Activated T-helper 2 cell treated with anti-CD3 and anti-CD28 coated beads, Interferon-gamma antibody, Interleukin-2, Interleukin-4, amounts not matched to agents 10 μg/mL and 5 μg/mL and 100 μg/mL, durations not matched to agents 14 hours and 24 hours and 36 hours (primary cell): ENCODE measurements around the gene LYAR. TPM values are rescaled to one million over a fixed set of nuclear protein-coding genes. Genes with fewer than 3 reads are reported as not detected.
A peak's percentile ranks its signal among the peaks of the same experiment; 100 is the strongest.
"Not testable (repeated sequence)": the region's sequence is repeated elsewhere in the genome, so short reads cannot be mapped to it uniquely, and the experiment has no call there.

Experiments
- DNase-seq: peaks from one replicate; pipeline ENCODE4 v3.0.0; 2021; ENCODE audit warnings: low spot score
- H3K27ac Mint-ChIP-seq: one replicate; pipeline ENCODE4 v1.8.0; 2021; ENCODE audit warnings: mixed read lengths
- H3K27me3 Mint-ChIP-seq: one replicate; pipeline ENCODE4 v1.8.0; 2021; ENCODE audit warnings: low read depth, mixed read lengths
- H3K36me3 Mint-ChIP-seq: one replicate; pipeline ENCODE4 v1.8.0; 2021; ENCODE audit warnings: low read depth, mixed read lengths
- H3K4me1 Mint-ChIP-seq: one replicate; pipeline ENCODE4 v1.8.0; 2021; ENCODE audit warnings: low read depth, mixed read lengths
- H3K4me3 Mint-ChIP-seq: one replicate; pipeline ENCODE4 v1.8.0; 2021; ENCODE audit warnings: low read depth, mild to moderate bottlenecking, moderate library complexity, mixed read lengths
- H3K9me3 Mint-ChIP-seq: one replicate; pipeline ENCODE4 v1.8.0; 2021; ENCODE audit warnings: mixed read lengths
- intact Hi-C: fragments of 100-400 bp; cut with micrococcal nuclease; formaldehyde crosslinking; loops from one replicate; pipeline ENCODE4 v1.15.1; 2023
- total RNA-seq: library from RNA; stranded (reverse); gene quantifications from 2 replicates; pipeline ENCODE4 v1.2.3, GENCODE V29; 2022

The LYAR gene
- total RNA-seq, 1 donor from 2014 or later = 61.6 TPM

GRCh38 chr4:4270529-4270928 lies 19.4 kb downstream of the LYAR start:
- peaks cover 7% of the 10 kb centered on the region for H3K4me1 Mint-ChIP-seq
- H3K27me3 Mint-ChIP-seq = no peaks in the 10 kb centered on the region
- no peak for DNase-seq
- no peak overlapping the region for H3K4me3 Mint-ChIP-seq
- H3K27ac Mint-ChIP-seq = peak overlapping the region; percentile 28
- intact Hi-C loops = no loop called here
- no peaks in the 10 kb centered on the region for H3K9me3 Mint-ChIP-seq
- H3K36me3 Mint-ChIP-seq = peaks cover 55% of the 10 kb centered on the region

GRCh38 chr4:4269856-4270255 lies 20.1 kb downstream of the LYAR start:
- Mint-ChIP-seq H3K4me1 (peaks cover 7% of the 10 kb centered on the region), H3K4me3 (no peak overlapping the region), H3K27ac (no peak overlapping the region), H3K9me3 (no peaks in the 10 kb centered on the region), H3K27me3 (no peaks in the 10 kb centered on the region), H3K36me3 (peaks cover 52% of the 10 kb centered on the region)
- no peak for DNase-seq
- intact Hi-C loops = no loop called here

- Mint-ChIP-seq H3K4me1 (peaks cover 7% of the 10 kb centered on the region), H3K27me3 (no peaks in the 10 kb centered on the region), H3K27ac (no peak overlapping the region), H3K9me3 (no peaks in the 10 kb centered on the region), H3K36me3 (peaks cover 47% of the 10 kb centered on the region), H3K4me3 (no peak overlapping the region)
- intact Hi-C loops = no loop called here
- no peak for DNase-seq
Observed at GRCh38 chr4:4269331-4269731, 20.6 kb downstream of the LYAR start.

- Mint-ChIP-seq H3K9me3 (no peaks in the 10 kb centered on the region), H3K4me3 (no peak overlapping the region), H3K27ac (no peak overlapping the region), H3K36me3 (peaks cover 44% of the 10 kb centered on the region), H3K4me1 (peaks cover 7% of the 10 kb centered on the region), H3K27me3 (no peaks in the 10 kb centered on the region)
- intact Hi-C loops = no loop called here
- no peak for DNase-seq
Observed at GRCh38 chr4:4268776-4269175, 21.2 kb downstream of the LYAR start.

GRCh38 chr4:4267981-4268380 lies 22.0 kb downstream of the LYAR start:
- no peak for DNase-seq
- intact Hi-C loops = no loop called here
- Mint-ChIP-seq H3K27ac (no peak overlapping the region), H3K4me3 (no peak overlapping the region), H3K36me3 (peaks cover 44% of the 10 kb centered on the region), H3K9me3 (no peaks in the 10 kb centered on the region), H3K27me3 (no peaks in the 10 kb centered on the region), H3K4me1 (peaks cover 7% of the 10 kb centered on the region)

- intact Hi-C loops = loop anchor here (2.0 kb wide), 1 partner anchor 75 kb away; no protein-coding TSS in a partner anchor
- Mint-ChIP-seq H3K27me3 (peaks cover 4% of the 10 kb centered on the region), H3K27ac (no peak overlapping the region), H3K9me3 (no peaks in the 10 kb centered on the region), H3K36me3 (no peaks in the 10 kb centered on the region), H3K4me3 (no peak overlapping the region), H3K4me1 (no peaks in the 10 kb centered on the region)
- DNase-seq = no peak
Observed at GRCh38 chr4:4260185-4260751, 29.7 kb downstream of the LYAR start.

- intact Hi-C loops = loop anchor here (2.0 to 5.0 kb wide), 2 partner anchors 75 to 173 kb away; no protein-coding TSS in a partner anchor
- Mint-ChIP-seq H3K27ac (no peak overlapping the region), H3K36me3 (no peaks in the 10 kb centered on the region), H3K4me3 (no peak overlapping the region), H3K27me3 (peaks cover 4% of the 10 kb centered on the region), H3K9me3 (no peaks in the 10 kb centered on the region), H3K4me1 (no peaks in the 10 kb centered on the region)
- no peak for DNase-seq
Observed at GRCh38 chr4:4259484-4260100, 30.4 kb downstream of the LYAR start.

- not testable (repeated sequence) for H3K27me3 Mint-ChIP-seq, DNase-seq, H3K9me3 Mint-ChIP-seq, H3K4me1 Mint-ChIP-seq, H3K36me3 Mint-ChIP-seq, H3K4me3 Mint-ChIP-seq, H3K27ac Mint-ChIP-seq
- intact Hi-C loops = loop anchor here (5.0 kb wide), 1 partner anchor 175 kb away; no protein-coding TSS in a partner anchor
Observed at GRCh38 chr4:4257705-4258104, 32.2 kb downstream of the LYAR start.

GRCh38 chr4:4256799-4257198 lies 33.2 kb downstream of the LYAR start:
- intact Hi-C loops = loop anchor here (5.0 kb wide), 1 partner anchor 176 kb away; no protein-coding TSS in a partner anchor
- Mint-ChIP-seq H3K36me3 (no peaks in the 10 kb centered on the region), H3K4me1 (no peaks in the 10 kb centered on the region), H3K27ac (no peak overlapping the region), H3K4me3 (no peak overlapping the region), H3K9me3 (no peaks in the 10 kb centered on the region), H3K27me3 (peaks cover 7% of the 10 kb centered on the region)
- no peak for DNase-seq

GRCh38 chr4:4254666-4255065 lies 35.3 kb downstream of the LYAR start:
- intact Hi-C loops = loop anchor here (5.0 kb wide), 1 partner anchor 178 kb away; no protein-coding TSS in a partner anchor
- Mint-ChIP-seq H3K27me3 (peaks cover 7% of the 10 kb centered on the region), H3K9me3 (no peaks in the 10 kb centered on the region), H3K36me3 (no peaks in the 10 kb centered on the region), H3K27ac (no peak overlapping the region), H3K4me3 (no peak overlapping the region), H3K4me1 (peaks cover 3% of the 10 kb centered on the region)
- no peak for DNase-seq

- intact Hi-C loops = no loop called here
- Mint-ChIP-seq H3K27me3 (peaks cover 7% of the 10 kb centered on the region), H3K4me1 (peaks cover 3% of the 10 kb centered on the region), H3K4me3 (no peak overlapping the region), H3K9me3 (no peaks in the 10 kb centered on the region), H3K36me3 (no peaks in the 10 kb centered on the region), H3K27ac (no peak overlapping the region)
- DNase-seq = no peak
Observed at GRCh38 chr4:4254199-4254598, 35.8 kb downstream of the LYAR start.

GRCh38 chr4:4249866-4250265 lies 40.1 kb downstream of the LYAR start:
- DNase-seq = no peak
- Mint-ChIP-seq H3K27me3 (peaks cover 3% of the 10 kb centered on the region), H3K9me3 (no peaks in the 10 kb centered on the region), H3K27ac (no peak overlapping the region), H3K4me1 (peaks cover 20% of the 10 kb centered on the region), H3K36me3 (peaks cover 12% of the 10 kb centered on the region), H3K4me3 (peak overlapping the region; percentile 57)
- intact Hi-C loops = loop anchor here (2.0 kb wide), 1 partner anchor 291 kb away; no protein-coding TSS in a partner anchor

- intact Hi-C loops = loop anchor here (2.0 kb wide), 1 partner anchor 291 kb away; no protein-coding TSS in a partner anchor
- H3K27me3 Mint-ChIP-seq, H3K27ac Mint-ChIP-seq, DNase-seq, H3K9me3 Mint-ChIP-seq: not testable (repeated sequence)
- Mint-ChIP-seq H3K36me3 (peaks cover 17% of the 10 kb centered on the region), H3K4me1 (peaks cover 20% of the 10 kb centered on the region), H3K4me3 (peak overlapping the region; percentile 94)
Observed at GRCh38 chr4:4249342-4249741, 40.6 kb downstream of the LYAR start.
